ENCODE data around the gene ARHGAP32.

GRCh38 chr11:129163714-129164164 is 28.4 kb downstream of the ARHGAP32 start:
- TF ChIP-seq, protein P1, sequence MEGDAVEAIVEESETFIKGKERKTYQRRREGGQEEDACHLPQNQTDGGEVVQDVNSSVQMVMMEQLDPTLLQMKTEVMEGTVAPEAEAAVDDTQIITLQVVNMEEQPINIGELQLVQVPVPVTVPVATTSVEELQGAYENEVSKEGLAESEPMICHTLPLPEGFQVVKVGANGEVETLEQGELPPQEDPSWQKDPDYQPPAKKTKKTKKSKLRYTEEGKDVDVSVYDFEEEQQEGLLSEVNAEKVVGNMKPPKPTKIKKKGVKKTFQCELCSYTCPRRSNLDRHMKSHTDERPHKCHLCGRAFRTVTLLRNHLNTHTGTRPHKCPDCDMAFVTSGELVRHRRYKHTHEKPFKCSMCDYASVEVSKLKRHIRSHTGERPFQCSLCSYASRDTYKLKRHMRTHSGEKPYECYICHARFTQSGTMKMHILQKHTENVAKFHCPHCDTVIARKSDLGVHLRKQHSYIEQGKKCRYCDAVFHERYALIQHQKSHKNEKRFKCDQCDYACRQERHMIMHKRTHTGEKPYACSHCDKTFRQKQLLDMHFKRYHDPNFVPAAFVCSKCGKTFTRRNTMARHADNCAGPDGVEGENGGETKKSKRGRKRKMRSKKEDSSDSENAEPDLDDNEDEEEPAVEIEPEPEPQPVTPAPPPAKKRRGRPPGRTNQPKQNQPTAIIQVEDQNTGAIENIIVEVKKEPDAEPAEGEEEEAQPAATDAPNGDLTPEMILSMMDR (IDR thresholded peaks at IDR 0.05; ENCODE audit: poor library complexity, severe bottlenecking) = no peak
- TF ChIP-seq RAD21 (conservative IDR thresholded peaks at IDR 0.05) (no peak), TAF1 (IDR thresholded peaks at IDR 0.05; ENCODE audit: low read depth) (no peak), POLR2AphosphoS5 (IDR thresholded peaks at IDR 0.05) (no peak), EZH2 (IDR thresholded peaks at IDR 0.05; ENCODE audit: borderline replicate concordance, insufficient read depth, low read length, poor library complexity, severe bottlenecking) (no peak), MXI1 (conservative IDR thresholded peaks at IDR 0.05; ENCODE audit: poor library complexity, severe bottlenecking) (no peak), EP300 (conservative IDR thresholded peaks at IDR 0.05; ENCODE audit: poor library complexity, severe bottlenecking) (no peak), SMC3 (conservative IDR thresholded peaks at IDR 0.05; ENCODE audit: poor library complexity) (no peak)
- TF ChIP-seq, protein P2, sequence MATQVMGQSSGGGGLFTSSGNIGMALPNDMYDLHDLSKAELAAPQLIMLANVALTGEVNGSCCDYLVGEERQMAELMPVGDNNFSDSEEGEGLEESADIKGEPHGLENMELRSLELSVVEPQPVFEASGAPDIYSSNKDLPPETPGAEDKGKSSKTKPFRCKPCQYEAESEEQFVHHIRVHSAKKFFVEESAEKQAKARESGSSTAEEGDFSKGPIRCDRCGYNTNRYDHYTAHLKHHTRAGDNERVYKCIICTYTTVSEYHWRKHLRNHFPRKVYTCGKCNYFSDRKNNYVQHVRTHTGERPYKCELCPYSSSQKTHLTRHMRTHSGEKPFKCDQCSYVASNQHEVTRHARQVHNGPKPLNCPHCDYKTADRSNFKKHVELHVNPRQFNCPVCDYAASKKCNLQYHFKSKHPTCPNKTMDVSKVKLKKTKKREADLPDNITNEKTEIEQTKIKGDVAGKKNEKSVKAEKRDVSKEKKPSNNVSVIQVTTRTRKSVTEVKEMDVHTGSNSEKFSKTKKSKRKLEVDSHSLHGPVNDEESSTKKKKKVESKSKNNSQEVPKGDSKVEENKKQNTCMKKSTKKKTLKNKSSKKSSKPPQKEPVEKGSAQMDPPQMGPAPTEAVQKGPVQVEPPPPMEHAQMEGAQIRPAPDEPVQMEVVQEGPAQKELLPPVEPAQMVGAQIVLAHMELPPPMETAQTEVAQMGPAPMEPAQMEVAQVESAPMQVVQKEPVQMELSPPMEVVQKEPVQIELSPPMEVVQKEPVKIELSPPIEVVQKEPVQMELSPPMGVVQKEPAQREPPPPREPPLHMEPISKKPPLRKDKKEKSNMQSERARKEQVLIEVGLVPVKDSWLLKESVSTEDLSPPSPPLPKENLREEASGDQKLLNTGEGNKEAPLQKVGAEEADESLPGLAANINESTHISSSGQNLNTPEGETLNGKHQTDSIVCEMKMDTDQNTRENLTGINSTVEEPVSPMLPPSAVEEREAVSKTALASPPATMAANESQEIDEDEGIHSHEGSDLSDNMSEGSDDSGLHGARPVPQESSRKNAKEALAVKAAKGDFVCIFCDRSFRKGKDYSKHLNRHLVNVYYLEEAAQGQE (IDR thresholded peaks at IDR 0.05; ENCODE audit: borderline replicate concordance) = no peak
